PC-3 (cell line): Measurements from ENCODE around the gene SLK. TPM values are rescaled to one million over a fixed set of nuclear protein-coding genes. Genes with fewer than 3 reads are reported as not detected.

Experiments used
- ATAC-seq: fragments of 200-7000 bp; cut with Tn5 transposase; 2 replicates; pipeline ENCODE4 v1.9.1; 2020; ENCODE audit warnings: mild to moderate bottlenecking, moderate library complexity
- BruUV-seq: library from RNA; stranded (reverse); fragments of 400-500 nt; replicated peaks from 2 replicates; lab custom pipeline; 2021; lab: Mats Ljungman, UMichigan
- CTCF ChIA-PET: fragments of 300-600 bp; sonication (Branson Sonifier 250); formaldehyde crosslinking; loops from one replicate; lab custom pipeline; 2022; ENCODE audit warnings: antibody characterized with exemption; lab: Charles Lee
- POLR2A ChIA-PET: fragments of 300-600 bp; sonication (Branson Sonifier 250); formaldehyde crosslinking; loops from one replicate; lab custom pipeline; 2022; ENCODE audit warnings: antibody characterized with exemption; ENCODE audit not compliant: unreplicated experiment; lab: Charles Lee
- DNase-seq: peaks from one replicate; pipeline ENCODE4 v3.0.0-alpha.2; 2015
- H2AFZ ChIP-seq: fragments of 300-600 bp; sonication (generic); 2 replicates; pipeline ENCODE4 v1.6.0; 2016; ENCODE audit warnings: antibody characterized with exemption, low read length
- H3F3A ChIP-seq: fragments of 300-600 bp; sonication (generic); one replicate; pipeline ENCODE4 v1.6.0; 2017; ENCODE audit warnings: antibody characterized with exemption, low read length, control low read depth, mild to moderate bottlenecking; ENCODE audit not compliant: unreplicated experiment
- H3K27ac ChIP-seq: fragments of 300-600 bp; sonication (generic); 2 replicates; pipeline ENCODE4 v1.5.1; 2016; ENCODE audit warnings: mild to moderate bottlenecking, low read length
- H3K27me3 ChIP-seq: fragments of 300-600 bp; sonication (generic); 2 replicates; pipeline ENCODE4 v1.6.1; 2016; ENCODE audit warnings: low read length, mixed read lengths
- H3K36me3 ChIP-seq: fragments of 300-600 bp; sonication (generic); 2 replicates; pipeline ENCODE4 v1.6.1; 2016; ENCODE audit warnings: low read depth, mixed run types, low read length, mixed read lengths
- H3K4me1 ChIP-seq: fragments of 300-600 bp; sonication (generic); 2 replicates; pipeline ENCODE4 v1.5.1; 2016; ENCODE audit warnings: low read length; ENCODE audit not compliant: insufficient read depth
- H3K4me2 ChIP-seq: fragments of 300-600 bp; sonication (generic); 2 replicates; pipeline ENCODE4 v1.6.0; 2016; ENCODE audit warnings: low read length
- H3K4me3 ChIP-seq: fragments of 300-600 bp; sonication (generic); 2 replicates; pipeline ENCODE4 v1.5.1; 2016; ENCODE audit warnings: mild to moderate bottlenecking, low read length, mixed read lengths
- H3K79me2 ChIP-seq: fragments of 300-600 bp; sonication (generic); 2 replicates; pipeline ENCODE4 v1.6.1; 2017; ENCODE audit warnings: low read length, mixed read lengths
- H3K9ac ChIP-seq: fragments of 300-600 bp; sonication (generic); 2 replicates; pipeline ENCODE4 v1.6.0; 2016; ENCODE audit warnings: mild to moderate bottlenecking, low read length
- H3K9me2 ChIP-seq: fragments of 300-600 bp; sonication (generic); replicated peaks from 2 replicates; pipeline ENCODE4 v1.6.1; 2016; ENCODE audit warnings: mixed run types, low read length, mixed read lengths
- H3K9me3 ChIP-seq: fragments of 300-600 bp; sonication (generic); 2 replicates; pipeline ENCODE4 v1.6.1; 2016; ENCODE audit warnings: low read length, mixed read lengths
- H4K20me1 ChIP-seq: fragments of 300-600 bp; sonication (generic); 2 replicates; pipeline ENCODE4 v1.6.1; 2016; ENCODE audit warnings: low read length, mixed read lengths
- EZH2 ChIP-seq: fragments of 300-600 bp; sonication (generic); IDR thresholded peaks from one replicate; pipeline ENCODE4 v1.6.1; 2017; ENCODE audit warnings: antibody characterized with exemption, mild to moderate bottlenecking, low read length; ENCODE audit not compliant: unreplicated experiment
- EZH2phosphoT487 ChIP-seq: fragments of 300-600 bp; sonication (generic); IDR thresholded peaks from 2 replicates; pipeline ENCODE4 v1.6.1; 2018; ENCODE audit warnings: mild to moderate bottlenecking, antibody characterized with exemption, low read length, borderline replicate concordance
- intact Hi-C: fragments of 100-400 bp; cut with micrococcal nuclease; formaldehyde crosslinking; loops from 2 replicates; pipeline ENCODE4 v1.9.0; 2023
- total RNA-seq: library from RNA; depleted of rRNA; stranded (reverse); fragments of >200 nt; gene quantifications from 2 replicates; pipeline ENCODE4 v1.2.3, GENCODE V29; 2014
- TF ChIP-seq, protein P1 (sequence below): fragments of 300-600 bp; sonication (generic); conservative IDR thresholded peaks from 2 replicates; pipeline ENCODE4 v1.5.1; 2017; ENCODE audit warnings: antibody characterized with exemption, low read depth, mild to moderate bottlenecking, low read length

The SLK gene
- total RNA-seq, 1 experiment from 2014 or later = 20.2 TPM

GRCh38 chr10:103995134-103995533 is 28.2 kb downstream of the SLK start:
- DNase-seq = no peak
- no TSS peak for BruUV-seq
- Histone ChIP-seq H3F3A (no peaks in the 10 kb centered on the region), H3K27me3 (no peaks in the 10 kb centered on the region), H3K4me1 (peaks cover 12% of the 10 kb centered on the region; the same call in 1 of the 2 replicates), H3K79me2 (0 out of 2 replicates have a peak, but pooled peaks cover 1% of the 10 kb centered on the region), H3K36me3 (peaks cover 9% of the 10 kb centered on the region; the same call in 1 of the 2 replicates), H3K9me2 (no peaks in the 10 kb centered on the region), H4K20me1 (no peaks in the 10 kb centered on the region), H3K4me2 (no peak overlapping the region), H3K4me3 (no peak overlapping the region), H2AFZ (no peak overlapping the region), H3K9ac (no peak overlapping the region), H3K27ac (no peak overlapping the region), H3K9me3 (no peaks in the 10 kb centered on the region)
- ChIA-PET POLR2A (no interaction called here), CTCF (no interaction called here)
- no peak for ATAC-seq
- intact Hi-C loops = no loop called here
- no peak for TF ChIP-seq EZH2
- TF ChIP-seq, protein P1, sequence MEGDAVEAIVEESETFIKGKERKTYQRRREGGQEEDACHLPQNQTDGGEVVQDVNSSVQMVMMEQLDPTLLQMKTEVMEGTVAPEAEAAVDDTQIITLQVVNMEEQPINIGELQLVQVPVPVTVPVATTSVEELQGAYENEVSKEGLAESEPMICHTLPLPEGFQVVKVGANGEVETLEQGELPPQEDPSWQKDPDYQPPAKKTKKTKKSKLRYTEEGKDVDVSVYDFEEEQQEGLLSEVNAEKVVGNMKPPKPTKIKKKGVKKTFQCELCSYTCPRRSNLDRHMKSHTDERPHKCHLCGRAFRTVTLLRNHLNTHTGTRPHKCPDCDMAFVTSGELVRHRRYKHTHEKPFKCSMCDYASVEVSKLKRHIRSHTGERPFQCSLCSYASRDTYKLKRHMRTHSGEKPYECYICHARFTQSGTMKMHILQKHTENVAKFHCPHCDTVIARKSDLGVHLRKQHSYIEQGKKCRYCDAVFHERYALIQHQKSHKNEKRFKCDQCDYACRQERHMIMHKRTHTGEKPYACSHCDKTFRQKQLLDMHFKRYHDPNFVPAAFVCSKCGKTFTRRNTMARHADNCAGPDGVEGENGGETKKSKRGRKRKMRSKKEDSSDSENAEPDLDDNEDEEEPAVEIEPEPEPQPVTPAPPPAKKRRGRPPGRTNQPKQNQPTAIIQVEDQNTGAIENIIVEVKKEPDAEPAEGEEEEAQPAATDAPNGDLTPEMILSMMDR = no peak
- no peak for TF ChIP-seq EZH2phosphoT487

GRCh38 chr10:103998805-103999204 is 31.9 kb downstream of the SLK start:
- intact Hi-C loops = no loop called here
- Histone ChIP-seq H3K9ac (no peak overlapping the region), H3K9me2 (no peaks in the 10 kb centered on the region), H3K79me2 (no peaks in the 10 kb centered on the region), H3K4me2 (no peak overlapping the region), H3K9me3 (no peaks in the 10 kb centered on the region), H3K36me3 (peaks cover 20% of the 10 kb centered on the region), H3K4me1 (peaks cover 8% of the 10 kb centered on the region; the same call in 1 of the 2 replicates), H3K27me3 (no peaks in the 10 kb centered on the region), H4K20me1 (no peaks in the 10 kb centered on the region), H3K4me3 (no peak overlapping the region), H2AFZ (no peak overlapping the region), H3F3A (no peaks in the 10 kb centered on the region), H3K27ac (no peak overlapping the region)
- DNase-seq (no peak), ATAC-seq (no peak)
- BruUV-seq = no TSS peak
- ChIA-PET CTCF (no interaction called here), POLR2A (no interaction called here)
- TF ChIP-seq EZH2 (no peak), EZH2phosphoT487 (no peak)
- TF ChIP-seq, protein P1 = no peak

- H3K4me1 ChIP-seq = no peaks in the 10 kb centered on the region
- ATAC-seq = no peak
- TSS peak; percentile 72 for BruUV-seq
Observed at GRCh38 chr10:104002911-104003310, 36.0 kb downstream of the SLK start.

More at GRCh38 chr10:104002911-104003310, 36.0 kb downstream of the SLK start:
- no peak overlapping the region for H3K9ac ChIP-seq
- no peaks in the 10 kb centered on the region for H3K9me2 ChIP-seq
- TF ChIP-seq, protein P1 = no peak
- no peak for TF ChIP-seq EZH2
- no peak for TF ChIP-seq EZH2phosphoT487
- no peaks in the 10 kb centered on the region for H4K20me1 ChIP-seq
- H3K36me3 ChIP-seq = peaks cover 23% of the 10 kb centered on the region
- no peak overlapping the region for H3K4me2 ChIP-seq
- H3K4me3 ChIP-seq = no peak overlapping the region
- H3K9me3 ChIP-seq = no peaks in the 10 kb centered on the region
- no peak for DNase-seq
- no peaks in the 10 kb centered on the region for H3F3A ChIP-seq
- H3K27ac ChIP-seq = no peak overlapping the region
- no peaks in the 10 kb centered on the region for H3K79me2 ChIP-seq
- intact Hi-C loops = no loop called here
- no peaks in the 10 kb centered on the region for H3K27me3 ChIP-seq
- H2AFZ ChIP-seq = no peak overlapping the region
- POLR2A ChIA-PET = no interaction called here
- CTCF ChIA-PET = no interaction called here
